NT2/D1 (cell line): ENCODE data around the gene BMS1.

Experiments used
- DNase-seq: peaks from one replicate; pipeline ENCODE4 v3.0.0-alpha.2; 2011; ENCODE audit warnings: low read depth, low spot score
- H3K27me3 ChIP-seq: 2 replicates; pipeline ENCODE4 v1.6.0; 2011; ENCODE audit warnings: mild to moderate bottlenecking; ENCODE audit not compliant: insufficient read length, insufficient read depth
- H3K36me3 ChIP-seq: 2 replicates; pipeline ENCODE4 v1.6.1; 2011; ENCODE audit warnings: mild to moderate bottlenecking, low read length, mixed read lengths; ENCODE audit not compliant: insufficient read depth, insufficient read length
- H3K4me1 ChIP-seq: 2 replicates; pipeline ENCODE4 v1.5.1; 2011; ENCODE audit not compliant: insufficient read depth, insufficient read length
- H3K4me3 ChIP-seq: 2 replicates; pipeline ENCODE4 v1.5.1; 2011; ENCODE audit warnings: low read depth; ENCODE audit not compliant: insufficient read length
- H3K9ac ChIP-seq: 2 replicates; pipeline ENCODE4 v1.6.0; 2011; ENCODE audit warnings: low read depth; ENCODE audit not compliant: insufficient read length
- H3K9me3 ChIP-seq: 2 replicates; pipeline ENCODE4 v1.5.1; 2011; ENCODE audit warnings: mild to moderate bottlenecking, low read length; ENCODE audit not compliant: insufficient read depth
- SUZ12 ChIP-seq: IDR thresholded peaks from 2 replicates; pipeline ENCODE4 v1.6.1; 2011; ENCODE audit not compliant: insufficient read length, insufficient read depth; ENCODE audit errors: extremely low read depth
- YY1 ChIP-seq: IDR thresholded peaks from 2 replicates; pipeline ENCODE4 v1.6.1; 2011; ENCODE audit not compliant: insufficient read length, insufficient read depth
- ZNF274 ChIP-seq: IDR thresholded peaks from 2 replicates; pipeline ENCODE4 v1.6.1; 2011; ENCODE audit warnings: mild to moderate bottlenecking, low read depth, low read length

The BMS1 gene

DNA sequence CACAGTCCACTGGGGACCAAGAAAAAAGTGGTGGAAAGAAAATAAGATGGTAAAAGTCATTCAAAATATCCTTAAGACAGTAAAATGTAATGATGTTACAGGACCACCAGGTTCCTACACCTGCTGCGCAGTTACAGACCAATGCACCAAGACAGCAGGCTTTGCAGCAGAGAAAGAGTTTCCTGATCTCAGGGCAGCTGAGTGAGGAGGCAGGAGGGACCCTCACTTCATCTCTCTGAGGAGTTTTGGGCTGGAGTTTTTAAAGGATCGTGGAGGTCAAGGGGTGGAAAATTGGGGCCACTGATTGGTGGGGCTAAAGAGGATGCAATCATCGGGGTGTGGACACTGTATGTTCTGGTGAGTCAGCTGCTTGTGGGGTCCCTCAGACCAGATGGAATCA lies 100.0 kb downstream of the BMS1 start:
- H3K9ac ChIP-seq, result no peak overlapping the region
- no peak overlapping the region for H3K4me3 ChIP-seq
- H3K9me3 ChIP-seq, result peaks cover 11% of the 10 kb centered on the region; the same call in 1 of the 2 replicates
- TF ChIP-seq SUZ12 (no peak), YY1 (no peak), ZNF274 (no peak)
- DNase-seq, result no peak
- peaks cover 4% of the 10 kb centered on the region for H3K4me1 ChIP-seq
- no peaks in the 10 kb centered on the region for H3K27me3 ChIP-seq
- no peaks in the 10 kb centered on the region for H3K36me3 ChIP-seq
